Liver (tissue), 9 donors: Measurements from ENCODE around the gene TLR3. TPM values are rescaled to one million over a fixed set of nuclear protein-coding genes. Genes with fewer than 3 reads are reported as not detected.

ENCODE experiments used
- DNase-seq: peaks from one replicate; pipeline ENCODE4 v3.0.0-alpha.2; 2017; ENCODE audit warnings: low spot score
- H3K27ac ChIP-seq, 2 donors: one replicate each; pipeline ENCODE4 v1.7.0; 2013; ENCODE audit warnings: inconsistent platforms in 2 of 2, low read length in 2 of 2, control low read depth in 1 of 2, low read depth in 1 of 2, mild to moderate bottlenecking in 1 of 2
- H3K27me3 ChIP-seq, 4 donors: one replicate each; pipeline versions ENCODE4 v1.6.1 to v1.7.0; 2013; ENCODE audit warnings: low read length in 3 of 4, inconsistent platforms in 1 of 4, mild to moderate bottlenecking in 1 of 4, moderate library complexity in 1 of 4; ENCODE audit not compliant: control insufficient read depth in 4 of 4, insufficient read depth in 4 of 4
- H3K36me3 ChIP-seq, 4 donors: one replicate each; pipeline versions ENCODE4 v1.6.1 to v1.7.0; 2013; ENCODE audit warnings: low read length in 3 of 4, mild to moderate bottlenecking in 3 of 4, low read depth in 1 of 4, moderate library complexity in 1 of 4; ENCODE audit not compliant: control insufficient read depth in 4 of 4, insufficient read depth in 3 of 4
- H3K4me1 ChIP-seq, 4 donors: one replicate each; pipeline versions ENCODE4 v1.6.1 to v1.7.0; 2013; ENCODE audit warnings: low read length in 3 of 4, mild to moderate bottlenecking in 3 of 4, moderate library complexity in 1 of 4; ENCODE audit not compliant: control insufficient read depth in 4 of 4, insufficient read depth in 4 of 4
- H3K4me3 ChIP-seq, 3 donors: one replicate each; pipeline versions ENCODE4 v1.6.1 to v1.7.0; 2013; ENCODE audit warnings: low read length in 3 of 3, control low read depth in 1 of 3, low read depth in 1 of 3, mild to moderate bottlenecking in 1 of 3
- H3K9ac ChIP-seq, 2 donors: one replicate each; pipeline ENCODE4 v1.7.0; 2013; ENCODE audit warnings: low read length in 2 of 2, mild to moderate bottlenecking in 2 of 2, moderate library complexity in 2 of 2, control low read depth in 1 of 2, low read depth in 1 of 2
- H3K9me3 ChIP-seq, 4 donors: one replicate each; pipeline versions ENCODE4 v1.6.1 to v1.7.0; 2013; ENCODE audit warnings: low read length in 3 of 4; ENCODE audit not compliant: control insufficient read depth in 4 of 4
- ATF3 ChIP-seq: IDR thresholded peaks from 2 replicates; pipeline ENCODE4 v1.6.1; 2016; ENCODE audit warnings: antibody characterized with exemption
- CTCF ChIP-seq: fragments of 150-350 bp; IDR thresholded peaks from 2 replicates; pipeline ENCODE4 v1.5.1; 2017; ENCODE audit warnings: improper control_type of control experiment, low read depth, low read length; ENCODE audit not compliant: missing input control
- EGR1 ChIP-seq, 2 donors: IDR thresholded peaks; 2 replicates each; pipeline ENCODE4 v1.6.1; 2016 to 2018; ENCODE audit warnings: antibody characterized with exemption in 2 of 2, low read depth in 2 of 2
- FOXA1 ChIP-seq: IDR thresholded peaks from 2 replicates; pipeline ENCODE4 v1.6.1; 2016; ENCODE audit warnings: antibody characterized with exemption
- FOXA2 ChIP-seq: IDR thresholded peaks from 2 replicates; pipeline ENCODE4 v1.6.1; 2016; ENCODE audit warnings: antibody characterized with exemption
- GABPA ChIP-seq, 2 donors: IDR thresholded peaks in 1 of 2; conservative IDR thresholded peaks in 1 of 2; 2 replicates each; pipeline ENCODE4 v1.6.1; 2016; ENCODE audit warnings: antibody characterized with exemption in 2 of 2, mild to moderate bottlenecking in 1 of 2, moderate library complexity in 1 of 2
- HNF4A ChIP-seq, 2 donors: conservative IDR thresholded peaks; 2 replicates each; pipeline ENCODE4 v1.6.1; 2016; ENCODE audit warnings: antibody characterized with exemption in 2 of 2, mild to moderate bottlenecking in 2 of 2
- HNF4G ChIP-seq: IDR thresholded peaks from 2 replicates; pipeline ENCODE4 v1.6.1; 2016; ENCODE audit warnings: antibody characterized with exemption
- JUND ChIP-seq, 2 donors: IDR thresholded peaks; 2 replicates each; pipeline ENCODE4 v1.6.1; 2016; ENCODE audit warnings: antibody characterized with exemption in 2 of 2
- NR2F2 ChIP-seq: IDR thresholded peaks from 2 replicates; pipeline ENCODE4 v1.6.1; 2016; ENCODE audit warnings: antibody characterized with exemption
- RAD21 ChIP-seq, 2 donors: IDR thresholded peaks; 2 replicates each; pipeline ENCODE4 v1.6.1; 2016; ENCODE audit warnings: antibody characterized with exemption in 2 of 2, mild to moderate bottlenecking in 2 of 2
- RXRA ChIP-seq, 2 donors: IDR thresholded peaks; 2 replicates each; pipeline ENCODE4 v1.6.1; 2017 to 2018; ENCODE audit warnings: antibody characterized with exemption in 2 of 2, mild to moderate bottlenecking in 1 of 2
- SP1 ChIP-seq: IDR thresholded peaks from 2 replicates; pipeline ENCODE4 v1.6.1; 2018; ENCODE audit warnings: antibody characterized with exemption, mild to moderate bottlenecking
- TAF1 ChIP-seq: conservative IDR thresholded peaks from 2 replicates; pipeline ENCODE4 v1.6.1; 2016; ENCODE audit warnings: antibody characterized with exemption, mild to moderate bottlenecking
- YY1 ChIP-seq: IDR thresholded peaks from 2 replicates; pipeline ENCODE4 v1.6.1; 2016; ENCODE audit warnings: antibody characterized with exemption, mild to moderate bottlenecking
- WGBS: extraction: QIAGEN DNeasy Blood & Tissue Kit; methylation state at CpG from one replicate; pipeline ENCODE4 v1.1.7; 2013; 5-methylcytosine and 5-hydroxymethylcytosine counted together
- polyA plus RNA-seq, 2 donors: library from polyadenylated mRNA; stranded (reverse) in 1 of 2; unstranded in 1 of 2; fragments of 200-250 nt in 1 of 2; fragments of >200 nt in 1 of 2; fragmentation: Nextera tagmentation in 1 of 2; extraction: Ambion mirVana in 1 of 2; gene quantifications; one replicate each; pipeline versions ENCODE4 v1.2.1 to v1.2.3, GENCODE V29; 2013 to 2015
- total RNA-seq, 2 donors: library from RNA; depleted of rRNA; stranded (reverse); fragments of >200 nt; gene quantifications; one replicate each; pipeline ENCODE4 v1.2.3, GENCODE V29; 2014
- TF ChIP-seq, protein P1 (sequence below): IDR thresholded peaks from 2 replicates; pipeline ENCODE4 v1.6.1; 2016; ENCODE audit warnings: antibody characterized with exemption
- TF ChIP-seq, protein P2 (sequence below): IDR thresholded peaks from 2 replicates; pipeline ENCODE4 v1.6.1; 2016; ENCODE audit warnings: antibody characterized with exemption
- TF ChIP-seq, protein P3 (sequence below): IDR thresholded peaks from 2 replicates; pipeline ENCODE4 v1.6.1; 2016; ENCODE audit warnings: antibody characterized with exemption, mild to moderate bottlenecking
- donor health status: healthy.
- donor health status: healthy.
- donor health status: healthy.
- donor health status: healthy.
- donor health status: healthy.

TLR3 gene
- total and polyA plus RNA-seq, 4 donors, result 1.3 to 4.3 (median 2.4) TPM

DNA sequence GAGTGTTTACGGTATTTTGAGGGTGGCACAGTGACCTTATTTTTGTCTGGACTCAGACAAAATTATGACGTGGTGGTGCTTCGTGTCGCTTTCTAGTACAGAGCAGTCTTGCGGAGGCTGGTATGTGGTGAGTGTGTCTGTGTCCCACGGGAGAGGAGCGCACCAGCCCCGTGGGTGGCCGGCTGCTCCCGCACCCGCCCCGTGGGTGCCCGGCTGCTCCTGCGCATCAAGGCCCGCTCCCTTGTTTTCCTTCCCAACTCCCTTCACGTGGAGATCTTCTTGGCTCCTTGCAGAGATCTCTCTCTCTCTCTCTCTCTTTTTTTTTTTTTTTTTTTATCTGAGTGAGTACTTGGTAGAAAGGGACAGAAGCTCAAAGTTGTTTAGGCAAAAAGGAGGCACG is 23.3 kb downstream of the TLR3 start:
- DNase-seq, result no peak
- TF ChIP-seq SP1, result no peak
- TF ChIP-seq YY1, result no peak
- TF ChIP-seq FOXA1, result no peak
- TF ChIP-seq HNF4A (conservative IDR thresholded peaks at IDR 0.05), result no peak
- no peak for TF ChIP-seq JUND (IDR thresholded peaks at IDR 0.05)
- no peak for TF ChIP-seq ATF3
- no peak for TF ChIP-seq TAF1
- TF ChIP-seq, protein P1, sequence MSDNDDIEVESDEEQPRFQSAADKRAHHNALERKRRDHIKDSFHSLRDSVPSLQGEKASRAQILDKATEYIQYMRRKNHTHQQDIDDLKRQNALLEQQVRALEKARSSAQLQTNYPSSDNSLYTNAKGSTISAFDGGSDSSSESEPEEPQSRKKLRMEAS, result no peak
- TF ChIP-seq GABPA (IDR thresholded peaks at IDR 0.05 in 1 of 2, conservative IDR thresholded peaks at IDR 0.05 in 1 of 2), result no peak
- no peak for TF ChIP-seq RXRA (IDR thresholded peaks at IDR 0.05)
- TF ChIP-seq RAD21 (IDR thresholded peaks at IDR 0.05), result no peak
- no peak for TF ChIP-seq FOXA2
- TF ChIP-seq CTCF, result no peak
- TF ChIP-seq, protein P2, sequence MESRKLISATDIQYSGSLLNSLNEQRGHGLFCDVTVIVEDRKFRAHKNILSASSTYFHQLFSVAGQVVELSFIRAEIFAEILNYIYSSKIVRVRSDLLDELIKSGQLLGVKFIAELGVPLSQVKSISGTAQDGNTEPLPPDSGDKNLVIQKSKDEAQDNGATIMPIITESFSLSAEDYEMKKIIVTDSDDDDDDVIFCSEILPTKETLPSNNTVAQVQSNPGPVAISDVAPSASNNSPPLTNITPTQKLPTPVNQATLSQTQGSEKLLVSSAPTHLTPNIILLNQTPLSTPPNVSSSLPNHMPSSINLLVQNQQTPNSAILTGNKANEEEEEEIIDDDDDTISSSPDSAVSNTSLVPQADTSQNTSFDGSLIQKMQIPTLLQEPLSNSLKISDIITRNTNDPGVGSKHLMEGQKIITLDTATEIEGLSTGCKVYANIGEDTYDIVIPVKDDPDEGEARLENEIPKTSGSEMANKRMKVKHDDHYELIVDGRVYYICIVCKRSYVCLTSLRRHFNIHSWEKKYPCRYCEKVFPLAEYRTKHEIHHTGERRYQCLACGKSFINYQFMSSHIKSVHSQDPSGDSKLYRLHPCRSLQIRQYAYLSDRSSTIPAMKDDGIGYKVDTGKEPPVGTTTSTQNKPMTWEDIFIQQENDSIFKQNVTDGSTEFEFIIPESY, result no peak
- TF ChIP-seq, protein P3, sequence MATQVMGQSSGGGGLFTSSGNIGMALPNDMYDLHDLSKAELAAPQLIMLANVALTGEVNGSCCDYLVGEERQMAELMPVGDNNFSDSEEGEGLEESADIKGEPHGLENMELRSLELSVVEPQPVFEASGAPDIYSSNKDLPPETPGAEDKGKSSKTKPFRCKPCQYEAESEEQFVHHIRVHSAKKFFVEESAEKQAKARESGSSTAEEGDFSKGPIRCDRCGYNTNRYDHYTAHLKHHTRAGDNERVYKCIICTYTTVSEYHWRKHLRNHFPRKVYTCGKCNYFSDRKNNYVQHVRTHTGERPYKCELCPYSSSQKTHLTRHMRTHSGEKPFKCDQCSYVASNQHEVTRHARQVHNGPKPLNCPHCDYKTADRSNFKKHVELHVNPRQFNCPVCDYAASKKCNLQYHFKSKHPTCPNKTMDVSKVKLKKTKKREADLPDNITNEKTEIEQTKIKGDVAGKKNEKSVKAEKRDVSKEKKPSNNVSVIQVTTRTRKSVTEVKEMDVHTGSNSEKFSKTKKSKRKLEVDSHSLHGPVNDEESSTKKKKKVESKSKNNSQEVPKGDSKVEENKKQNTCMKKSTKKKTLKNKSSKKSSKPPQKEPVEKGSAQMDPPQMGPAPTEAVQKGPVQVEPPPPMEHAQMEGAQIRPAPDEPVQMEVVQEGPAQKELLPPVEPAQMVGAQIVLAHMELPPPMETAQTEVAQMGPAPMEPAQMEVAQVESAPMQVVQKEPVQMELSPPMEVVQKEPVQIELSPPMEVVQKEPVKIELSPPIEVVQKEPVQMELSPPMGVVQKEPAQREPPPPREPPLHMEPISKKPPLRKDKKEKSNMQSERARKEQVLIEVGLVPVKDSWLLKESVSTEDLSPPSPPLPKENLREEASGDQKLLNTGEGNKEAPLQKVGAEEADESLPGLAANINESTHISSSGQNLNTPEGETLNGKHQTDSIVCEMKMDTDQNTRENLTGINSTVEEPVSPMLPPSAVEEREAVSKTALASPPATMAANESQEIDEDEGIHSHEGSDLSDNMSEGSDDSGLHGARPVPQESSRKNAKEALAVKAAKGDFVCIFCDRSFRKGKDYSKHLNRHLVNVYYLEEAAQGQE, result no peak
- no peak for TF ChIP-seq EGR1 (IDR thresholded peaks at IDR 0.05; ENCODE audit: low read depth in 2 of 2)
- no peak for TF ChIP-seq HNF4G
- TF ChIP-seq NR2F2, result no peak
- Histone ChIP-seq H3K36me3 (no peaks in the 10 kb centered on the region), H3K9me3 (no peaks in the 10 kb centered on the region), H3K27me3 (no peaks in the 10 kb centered on the region), H3K9ac (no peak overlapping the region), H3K27ac (no peak overlapping the region), H3K4me3 (no peak overlapping the region), H3K4me1 (no peaks in the 10 kb centered on the region)
- WGBS, result 95% methylated on average over 17 of the region's 17 CpGs

DNA sequence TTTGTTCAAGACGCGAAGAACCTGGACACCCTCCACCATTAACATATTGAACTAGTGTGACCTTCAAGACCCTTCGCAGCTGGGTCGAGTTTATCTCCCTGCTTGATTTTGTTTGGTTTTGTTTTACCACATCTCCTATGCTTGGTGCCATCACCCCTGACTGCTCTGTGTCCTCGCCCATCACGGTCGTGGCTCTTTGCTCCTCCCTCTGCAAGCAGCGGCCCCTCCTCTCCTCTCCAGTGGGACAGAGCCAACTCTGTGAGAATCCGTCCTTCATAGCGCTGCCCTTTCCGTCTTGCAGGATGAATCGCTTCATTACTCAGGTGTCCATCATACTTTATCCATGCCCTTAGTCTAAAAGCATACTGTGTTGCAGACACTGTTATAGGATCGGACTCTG is 26.4 kb downstream of the TLR3 start:
- H3K4me3 ChIP-seq, result no peak overlapping the region
- H3K27me3 ChIP-seq, result no peaks in the 10 kb centered on the region
- no peak for DNase-seq
- H3K36me3 ChIP-seq, result no peaks in the 10 kb centered on the region
- H3K9me3 ChIP-seq, result no peaks in the 10 kb centered on the region
- no peaks in the 10 kb centered on the region for H3K4me1 ChIP-seq
- 67% methylated on average over 13 of the region's 13 CpGs for WGBS
- H3K9ac ChIP-seq, result no peak overlapping the region
- no peak overlapping the region for H3K27ac ChIP-seq
- TF ChIP-seq GABPA (IDR thresholded peaks at IDR 0.05 in 1 of 2, conservative IDR thresholded peaks at IDR 0.05 in 1 of 2), result no peak
- no peak for TF ChIP-seq JUND (IDR thresholded peaks at IDR 0.05)
- no peak for TF ChIP-seq HNF4A (conservative IDR thresholded peaks at IDR 0.05)
- no peak for TF ChIP-seq HNF4G
- no peak for TF ChIP-seq ATF3
- TF ChIP-seq NR2F2, result no peak
- TF ChIP-seq, protein P1, result no peak
- no peak for TF ChIP-seq SP1
- TF ChIP-seq YY1, result no peak
- no peak for TF ChIP-seq FOXA2
- TF ChIP-seq, protein P3, result no peak
- no peak for TF ChIP-seq RAD21 (IDR thresholded peaks at IDR 0.05)
